Type B pancreatic cell (in vitro differentiated cells): Measurements from ENCODE around the gene HOXB1. TPM values are rescaled to one million over a fixed set of nuclear protein-coding genes. Genes with fewer than 3 reads are reported as not detected.

ENCODE experiments used
- DNase-seq: peaks from one replicate; pipeline ENCODE4 v3.0.0; 2021; ENCODE audit warnings: mixed read lengths; ENCODE audit not compliant: unreplicated experiment; ENCODE audit errors: extremely low spot score
- H3K27ac Mint-ChIP-seq: 2 replicates; pipeline ENCODE4 v1.8.0; 2021; ENCODE audit warnings: mild to moderate bottlenecking, mixed read lengths
- H3K27me3 Mint-ChIP-seq: 2 replicates; pipeline ENCODE4 v1.8.0; 2021; ENCODE audit warnings: mixed read lengths
- H3K36me3 Mint-ChIP-seq: 2 replicates; pipeline ENCODE4 v1.8.0; 2021; ENCODE audit warnings: mixed read lengths
- H3K4me1 Mint-ChIP-seq: one replicate; pipeline ENCODE4 v1.8.0; 2021; ENCODE audit warnings: mixed read lengths; ENCODE audit not compliant: unreplicated experiment
- H3K4me3 Mint-ChIP-seq: 2 replicates; pipeline ENCODE4 v1.8.0; 2021; ENCODE audit warnings: mild to moderate bottlenecking, mixed read lengths
- H3K9me3 Mint-ChIP-seq: 2 replicates; pipeline ENCODE4 v1.8.0; 2021; ENCODE audit warnings: mixed read lengths
- CTCF ChIP-seq: fragments of 200-600 bp; sonication (generic); conservative IDR thresholded peaks from 2 replicates; pipeline ENCODE4 v1.5.0; 2021; ENCODE audit warnings: antibody characterized with exemption, mild to moderate bottlenecking
- total RNA-seq: library from RNA; stranded (reverse); gene quantifications from 2 replicates; pipeline ENCODE4 v1.2.1, GENCODE V29; 2021; ENCODE audit warnings: low replicate concordance

HOXB1 gene
- total RNA-seq, 1 donor from 2014 or later = 0.29 TPM

GRCh38 chr17:48532261-48532660, 1.4 kb upstream of the HOXB1 start:
- Mint-ChIP-seq H3K4me3 (no peak overlapping the region), H3K36me3 (peaks cover under 1% of the 10 kb centered on the region), H3K27ac (no peak overlapping the region), H3K27me3 (peaks cover 44% of the 10 kb centered on the region), H3K9me3 (no peaks in the 10 kb centered on the region), H3K4me1 (peaks cover 43% of the 10 kb centered on the region)
- no peak for DNase-seq
- TF ChIP-seq CTCF = no peak

- Mint-ChIP-seq H3K9me3 (no peaks in the 10 kb centered on the region), H3K4me1 (peaks cover 50% of the 10 kb centered on the region), H3K4me3 (no peak overlapping the region), H3K36me3 (no peaks in the 10 kb centered on the region), H3K27ac (no peak overlapping the region), H3K27me3 (peaks cover 56% of the 10 kb centered on the region)
- no peak for TF ChIP-seq CTCF
- no peak for DNase-seq
Observed at GRCh38 chr17:48530208-48530886, 464 bp downstream of the HOXB1 start.

GRCh38 chr17:48529683-48530009, 1.2 kb downstream of the HOXB1 start:
- Mint-ChIP-seq H3K4me3 (peak overlapping the region; percentile 67), H3K36me3 (no peaks in the 10 kb centered on the region), H3K27ac (no peak overlapping the region), H3K9me3 (no peaks in the 10 kb centered on the region), H3K27me3 (peaks cover 56% of the 10 kb centered on the region), H3K4me1 (peaks cover 50% of the 10 kb centered on the region)
- no peak for TF ChIP-seq CTCF
- DNase-seq = no peak

GRCh38 chr17:48528936-48529682, 1.7 kb downstream of the HOXB1 start:
- DNase-seq = no peak
- peaks cover 58% of the 10 kb centered on the region for H3K27me3 Mint-ChIP-seq
- H3K4me3 Mint-ChIP-seq = peak overlapping the region; percentile 67
- peaks cover 46% of the 10 kb centered on the region for H3K4me1 Mint-ChIP-seq
- H3K9me3 Mint-ChIP-seq = no peaks in the 10 kb centered on the region
- no peaks in the 10 kb centered on the region for H3K36me3 Mint-ChIP-seq
- no peak for TF ChIP-seq CTCF
- H3K27ac Mint-ChIP-seq = peak overlapping the region; percentile 75

GRCh38 chr17:48528153-48528935, 2.5 kb downstream of the HOXB1 start:
- Mint-ChIP-seq H3K27me3 (peaks cover 59% of the 10 kb centered on the region), H3K27ac (peak overlapping the region; percentile 75), H3K9me3 (no peaks in the 10 kb centered on the region), H3K4me1 (peaks cover 47% of the 10 kb centered on the region), H3K36me3 (no peaks in the 10 kb centered on the region), H3K4me3 (peak overlapping the region; percentile 60)
- TF ChIP-seq CTCF = no peak
- no peak for DNase-seq
